Peyer's patch (tissue), 4 donors: Measurements from ENCODE around the gene IQGAP2.

Experiments
- CTCF ChIP-seq, 6 experiments: fragments of 450-650 bp in 4 of 6; fragments of 200-600 bp in 2 of 6; sonication (generic) in 1 of 6; IDR thresholded peaks; one replicate each; pipeline ENCODE4 v1.5.1; 2017 to 2019; ENCODE audit warnings: antibody characterized with exemption in 6 of 6, mild to moderate bottlenecking in 3 of 6, moderate library complexity in 1 of 6
- POLR2A ChIP-seq, 2 donors: fragments of 450-650 bp; IDR thresholded peaks; one replicate each; pipeline ENCODE4 v1.5.1; 2017; ENCODE audit warnings: antibody characterized with exemption in 2 of 2, mild to moderate bottlenecking in 2 of 2, moderate library complexity in 2 of 2

DNA sequence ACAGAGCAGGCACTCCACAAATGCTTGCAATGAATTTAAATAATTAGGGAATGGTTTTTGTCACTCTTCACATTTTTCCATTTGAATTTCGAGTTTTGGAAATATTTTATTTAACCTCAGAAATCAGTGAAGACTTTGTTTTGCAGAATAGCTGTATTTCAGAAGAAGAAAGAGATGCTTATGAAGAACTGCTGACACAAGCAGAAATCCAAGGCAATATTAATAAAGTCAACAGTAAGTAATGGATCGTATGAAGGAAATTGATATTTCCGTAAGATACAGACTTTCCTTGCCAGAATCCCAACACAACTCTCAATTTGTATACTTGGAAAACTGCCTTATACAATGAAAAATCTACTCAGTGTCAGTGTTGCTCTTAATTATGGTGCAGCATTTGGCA lies 189.6 kb downstream of the IQGAP2 start:
- TF ChIP-seq POLR2A (IDR thresholded peaks at IDR 0.05): no peak
- TF ChIP-seq CTCF (IDR thresholded peaks at IDR 0.05): no peak
